C1 segment of cervical spinal cord (tissue), 14 donors: ENCODE data around the gene TMEM40.
"Not testable (repeated sequence)": the region's sequence is repeated elsewhere in the genome, so short reads cannot be mapped to it uniquely, and the experiment has no call there.

Experiments
- DNase-seq, 14 donors: peaks; one replicate each; lab custom pipeline; 2025; lab: John Stamatoyannopoulos, UW

TMEM40 gene

GRCh38 chr3:12759097-12759679 is at the start of gene TMEM40:
TSS of gene TMEM40 (minus strand) at chr3:12759259. CDS start at chr3:12749832, 9,427 bp downstream.
- DNase-seq: no peak

GRCh38 chr3:12808587-12808986 is 49.5 kb upstream of the TMEM40 start:
- DNase-seq: no peak

GRCh38 chr3:12807601-12808359 is 48.7 kb upstream of the TMEM40 start:
- DNase-seq: no peak

GRCh38 chr3:12807066-12807465 is 48.0 kb upstream of the TMEM40 start:
- DNase-seq: no peak

GRCh38 chr3:12803371-12803770 is 44.3 kb upstream of the TMEM40 start:
- DNase-seq: no peak

GRCh38 chr3:12799525-12800440 is 40.7 kb upstream of the TMEM40 start:
- no peak for DNase-seq

- DNase-seq: peak in 1 of 14 donors; percentile 17
Measured at GRCh38 chr3:12798559-12799179, 39.6 kb upstream of the TMEM40 start.

GRCh38 chr3:12797892-12798558 is 39.0 kb upstream of the TMEM40 start:
- no peak for DNase-seq

GRCh38 chr3:12797124-12797891 is 38.2 kb upstream of the TMEM40 start:
- peak in 1 of 14 donors; percentile 10 for DNase-seq

- DNase-seq: peak in 7 of 14 donors; percentile 11 to 46 (median 30)
Measured at GRCh38 chr3:12796171-12797123, 37.4 kb upstream of the TMEM40 start, which contains the start of gene CAND2. TSS of gene CAND2 (plus strand) at chr3:12796680. CDS start at chr3:12796721, 41 bp downstream.

- DNase-seq: no peak
Measured at GRCh38 chr3:12793701-12794100, 34.6 kb upstream of the TMEM40 start.

- no peak for DNase-seq
Measured at GRCh38 chr3:12791430-12791829, 32.4 kb upstream of the TMEM40 start.

- not testable (repeated sequence) for DNase-seq
Measured at GRCh38 chr3:12787967-12788690, 29.1 kb upstream of the TMEM40 start.

- peak in 4 of 14 donors; percentile 3 to 23 (median 5) for DNase-seq
Measured at GRCh38 chr3:12787346-12787745, 28.3 kb upstream of the TMEM40 start.

- DNase-seq: no peak
Measured at GRCh38 chr3:12785096-12785495, 26.0 kb upstream of the TMEM40 start.

GRCh38 chr3:12782172-12782815 is 23.2 kb upstream of the TMEM40 start:
- no peak for DNase-seq

- DNase-seq: no peak
Measured at GRCh38 chr3:12780751-12781150, 21.7 kb upstream of the TMEM40 start.

GRCh38 chr3:12777171-12777570 is 18.1 kb upstream of the TMEM40 start:
- no peak for DNase-seq
